MM.1S (cell line): ENCODE measurements around the gene UPK1A.

Experiments
- EZH2 ChIP-seq: fragments of 300-600 bp; sonication (generic); optimal IDR thresholded peaks from 2 replicates; pipeline ENCODE3; 2017; ENCODE audit warnings: low read depth, mild to moderate bottlenecking, antibody characterized with exemption, low read length, mixed read lengths
- TF ChIP-seq, protein P1 (sequence below): fragments of 300-600 bp; sonication (generic); IDR thresholded peaks from 2 replicates; pipeline ENCODE4 v1.5.1; 2016; ENCODE audit warnings: antibody characterized with exemption, low read length, mixed read lengths

DNA sequence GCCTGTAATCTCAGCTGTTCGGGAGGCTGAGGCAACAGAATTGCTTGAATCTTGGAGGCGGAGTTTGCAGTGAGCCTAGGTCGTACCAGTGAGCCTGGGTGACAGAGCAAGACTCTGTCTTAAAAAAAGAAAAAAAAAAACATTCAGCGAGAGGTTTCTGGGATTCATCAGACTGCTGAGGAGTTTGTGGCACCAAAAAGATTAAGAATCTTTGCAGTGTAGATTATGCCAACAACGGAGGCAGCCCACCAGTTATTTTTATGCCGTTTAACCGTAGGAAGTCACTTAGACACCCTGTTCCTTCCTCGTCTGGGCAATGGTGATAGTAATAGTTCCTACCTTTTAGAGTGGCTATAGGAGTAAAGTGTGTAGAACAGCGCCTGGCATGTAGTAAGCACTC is 15.7 kb upstream of the UPK1A start:
- no peak for TF ChIP-seq EZH2
- TF ChIP-seq, protein P1, sequence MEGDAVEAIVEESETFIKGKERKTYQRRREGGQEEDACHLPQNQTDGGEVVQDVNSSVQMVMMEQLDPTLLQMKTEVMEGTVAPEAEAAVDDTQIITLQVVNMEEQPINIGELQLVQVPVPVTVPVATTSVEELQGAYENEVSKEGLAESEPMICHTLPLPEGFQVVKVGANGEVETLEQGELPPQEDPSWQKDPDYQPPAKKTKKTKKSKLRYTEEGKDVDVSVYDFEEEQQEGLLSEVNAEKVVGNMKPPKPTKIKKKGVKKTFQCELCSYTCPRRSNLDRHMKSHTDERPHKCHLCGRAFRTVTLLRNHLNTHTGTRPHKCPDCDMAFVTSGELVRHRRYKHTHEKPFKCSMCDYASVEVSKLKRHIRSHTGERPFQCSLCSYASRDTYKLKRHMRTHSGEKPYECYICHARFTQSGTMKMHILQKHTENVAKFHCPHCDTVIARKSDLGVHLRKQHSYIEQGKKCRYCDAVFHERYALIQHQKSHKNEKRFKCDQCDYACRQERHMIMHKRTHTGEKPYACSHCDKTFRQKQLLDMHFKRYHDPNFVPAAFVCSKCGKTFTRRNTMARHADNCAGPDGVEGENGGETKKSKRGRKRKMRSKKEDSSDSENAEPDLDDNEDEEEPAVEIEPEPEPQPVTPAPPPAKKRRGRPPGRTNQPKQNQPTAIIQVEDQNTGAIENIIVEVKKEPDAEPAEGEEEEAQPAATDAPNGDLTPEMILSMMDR: no peak
